MM.1S (cell line): ENCODE measurements around the gene PSEN2.

ENCODE experiments used
- DNase-seq: peaks from one replicate; pipeline ENCODE4 v3.0.0-alpha.2; 2015
- H2AFZ ChIP-seq: fragments of 300-600 bp; sonication (generic); 2 replicates; pipeline ENCODE4 v1.6.0; 2016; ENCODE audit warnings: antibody characterized with exemption, low read length
- H3F3A ChIP-seq: fragments of 300-600 bp; sonication (generic); 2 replicates; pipeline ENCODE4 v1.6.1; 2016; ENCODE audit warnings: mild to moderate bottlenecking, antibody characterized with exemption, low read length, moderate library complexity, mixed read lengths; ENCODE audit not compliant: insufficient read depth
- H3K27ac ChIP-seq: fragments of 300-600 bp; sonication (generic); 2 replicates; pipeline ENCODE4 v1.5.1; 2016; ENCODE audit warnings: mild to moderate bottlenecking, low read length
- H3K27me3 ChIP-seq: fragments of 300-600 bp; sonication (generic); replicated peaks from 2 replicates; pipeline ENCODE4 v1.6.0; 2016; ENCODE audit warnings: low read length; ENCODE audit not compliant: insufficient read depth
- H3K36me3 ChIP-seq: fragments of 300-600 bp; sonication (generic); replicated peaks from 2 replicates; pipeline ENCODE4 v1.6.1; 2016; ENCODE audit warnings: mild to moderate bottlenecking, low read length, mixed read lengths; ENCODE audit not compliant: insufficient read depth
- H3K4me1 ChIP-seq: fragments of 300-600 bp; sonication (generic); 2 replicates; pipeline ENCODE4 v1.6.1; 2016; ENCODE audit warnings: low read length, mixed read lengths
- H3K4me2 ChIP-seq: fragments of 300-600 bp; sonication (generic); 2 replicates; pipeline ENCODE4 v1.6.0; 2016; ENCODE audit warnings: low read depth, low read length
- H3K4me3 ChIP-seq: fragments of 300-600 bp; sonication (generic); 2 replicates; pipeline ENCODE4 v1.5.1; 2016; ENCODE audit warnings: low read length, mixed read lengths
- H3K79me2 ChIP-seq: fragments of 300-600 bp; sonication (generic); 2 replicates; pipeline ENCODE4 v1.6.1; 2016; ENCODE audit warnings: mixed run types, low read length, mixed read lengths
- H3K9ac ChIP-seq: fragments of 300-600 bp; sonication (generic); 2 replicates; pipeline ENCODE4 v1.6.1; 2016; ENCODE audit warnings: low read length, mixed read lengths
- H3K9me2 ChIP-seq: fragments of 300-600 bp; sonication (generic); replicated peaks from 2 replicates; pipeline ENCODE4 v1.6.1; 2016; ENCODE audit warnings: mild to moderate bottlenecking, low read length, mixed read lengths; ENCODE audit not compliant: insufficient read depth
- H3K9me3 ChIP-seq: fragments of 300-600 bp; sonication (generic); replicated peaks from 2 replicates; pipeline ENCODE4 v1.6.1; 2016; ENCODE audit warnings: mild to moderate bottlenecking, low read length, mixed read lengths; ENCODE audit not compliant: insufficient read depth
- H4K20me1 ChIP-seq: fragments of 300-600 bp; sonication (generic); 2 replicates; pipeline ENCODE4 v1.6.1; 2016; ENCODE audit warnings: mild to moderate bottlenecking, low read length, moderate library complexity, mixed read lengths; ENCODE audit not compliant: insufficient read depth
- CTCF ChIP-seq: fragments of 300-600 bp; sonication (generic); IDR thresholded peaks from 2 replicates; pipeline ENCODE4 v1.5.1; 2016; ENCODE audit warnings: antibody characterized with exemption, low read length, mixed read lengths
- EZH2 ChIP-seq: fragments of 300-600 bp; sonication (generic); optimal IDR thresholded peaks from 2 replicates; pipeline ENCODE3; 2017; ENCODE audit warnings: low read depth, mild to moderate bottlenecking, antibody characterized with exemption, low read length, mixed read lengths
- EZH2phosphoT487 ChIP-seq: fragments of 300-600 bp; sonication (generic); IDR thresholded peaks from 2 replicates; pipeline ENCODE4 v1.6.1; 2018; ENCODE audit warnings: antibody characterized with exemption, low read length

The PSEN2 gene

GRCh38 chr1:226882187-226882586, 11.8 kb downstream of the PSEN2 start:
- peaks cover 59% of the 10 kb centered on the region for H3K4me1 ChIP-seq
- no peaks in the 10 kb centered on the region for H3K9me2 ChIP-seq
- peak; percentile 36 for DNase-seq
- peak overlapping the region; percentile 79 for H3K27ac ChIP-seq
- TF ChIP-seq CTCF (no peak), EZH2phosphoT487 (no peak), EZH2 (no peak)
- peak overlapping the region; percentile 68 for H3K4me2 ChIP-seq
- peaks cover 35% of the 10 kb centered on the region for H3F3A ChIP-seq
- H2AFZ ChIP-seq: peak overlapping the region; percentile 29
- H3K9me3 ChIP-seq: no peaks in the 10 kb centered on the region
- H3K9ac ChIP-seq: peak overlapping the region; percentile 34
- H3K4me3 ChIP-seq: peak overlapping the region; percentile 28
- no peaks in the 10 kb centered on the region for H3K36me3 ChIP-seq
- no peaks in the 10 kb centered on the region for H3K79me2 ChIP-seq
- H3K27me3 ChIP-seq: no peaks in the 10 kb centered on the region
- H4K20me1 ChIP-seq: no peaks in the 10 kb centered on the region

GRCh38 chr1:226882631-226883409, 12.4 kb downstream of the PSEN2 start:
- Histone ChIP-seq H3K4me1 (peaks cover 61% of the 10 kb centered on the region), H3K4me2 (peak overlapping the region; percentile 68), H3K9me3 (no peaks in the 10 kb centered on the region), H2AFZ (peak overlapping the region; percentile 29), H3K9me2 (no peaks in the 10 kb centered on the region), H3K27ac (peak overlapping the region; percentile 79), H3K4me3 (peak overlapping the region; percentile 38), H3K9ac (peak overlapping the region; percentile 34), H3K27me3 (no peaks in the 10 kb centered on the region), H3K36me3 (no peaks in the 10 kb centered on the region), H3F3A (peaks cover 35% of the 10 kb centered on the region), H4K20me1 (no peaks in the 10 kb centered on the region), H3K79me2 (no peaks in the 10 kb centered on the region)
- DNase-seq: peak; percentile 98
- TF ChIP-seq EZH2phosphoT487 (no peak), CTCF (no peak), EZH2 (no peak)

GRCh38 chr1:226883630-226884029, 13.2 kb downstream of the PSEN2 start:
- no peak for DNase-seq
- H3K4me3 ChIP-seq: peak overlapping the region; percentile 38
- H3K27me3 ChIP-seq: no peaks in the 10 kb centered on the region
- TF ChIP-seq EZH2 (no peak), EZH2phosphoT487 (no peak), CTCF (no peak)
- no peaks in the 10 kb centered on the region for H3K36me3 ChIP-seq
- no peaks in the 10 kb centered on the region for H3K79me2 ChIP-seq
- H3K9ac ChIP-seq: peak overlapping the region; percentile 34; the same call in 1 of the 2 replicates
- peak overlapping the region; percentile 68 for H3K4me2 ChIP-seq
- H2AFZ ChIP-seq: no peak overlapping the region
- no peaks in the 10 kb centered on the region for H3K9me2 ChIP-seq
- H3F3A ChIP-seq: peaks cover 35% of the 10 kb centered on the region
- no peaks in the 10 kb centered on the region for H4K20me1 ChIP-seq
- no peaks in the 10 kb centered on the region for H3K9me3 ChIP-seq
- peak overlapping the region; percentile 79 for H3K27ac ChIP-seq
- H3K4me1 ChIP-seq: peaks cover 61% of the 10 kb centered on the region
